ENCODE measurements around the gene BTBD18.

The BTBD18 gene

DNA sequence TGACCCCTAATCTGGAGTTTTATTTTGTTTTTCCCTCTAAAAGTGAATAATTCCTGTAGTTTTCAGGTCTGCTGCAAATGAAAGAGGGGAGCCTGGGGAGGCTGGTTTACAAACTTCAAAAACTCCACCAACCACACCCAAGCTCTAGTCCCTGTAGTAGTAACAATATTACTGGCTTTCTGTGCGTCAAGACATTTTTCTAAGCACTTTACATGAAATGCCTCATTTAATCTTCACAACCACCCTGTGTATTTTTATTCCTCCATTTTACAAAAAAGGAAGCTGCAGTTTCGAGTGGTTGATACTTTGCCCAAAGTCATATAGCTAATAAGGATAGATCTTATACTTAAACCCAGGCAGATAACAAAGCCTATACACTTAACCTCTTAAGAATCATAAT lies 33.5 kb upstream of the BTBD18 start:
- Mint-ChIP-seq H3K27ac (no peak overlapping the region), H3K36me3 (ENCODE audit: low read depth) (no peaks in the 10 kb centered on the region), H3K9me3 (no peaks in the 10 kb centered on the region), H3K27me3 (ENCODE audit: low read depth) (no peaks in the 10 kb centered on the region), H3K4me1 (ENCODE audit: low read depth) (peaks cover 15% of the 10 kb centered on the region), H3K4me3 (no peak overlapping the region)
- DNase-seq (ENCODE audit: low spot score) = no peak

- H3K27ac Mint-ChIP-seq = no peak overlapping the region
- H3K27me3 Mint-ChIP-seq (ENCODE audit: low read depth) = peaks cover 2% of the 10 kb centered on the region
- peaks cover 15% of the 10 kb centered on the region for H3K4me1 Mint-ChIP-seq (ENCODE audit: low read depth)
- no peaks in the 10 kb centered on the region for H3K9me3 Mint-ChIP-seq
- no peak for DNase-seq (ENCODE audit: low spot score)
- no peak overlapping the region for H3K4me3 Mint-ChIP-seq
- no peaks in the 10 kb centered on the region for H3K36me3 Mint-ChIP-seq (ENCODE audit: low read depth)
Observed at GRCh38 chr11:57781529-57781943, 29.9 kb upstream of the BTBD18 start.

DNA sequence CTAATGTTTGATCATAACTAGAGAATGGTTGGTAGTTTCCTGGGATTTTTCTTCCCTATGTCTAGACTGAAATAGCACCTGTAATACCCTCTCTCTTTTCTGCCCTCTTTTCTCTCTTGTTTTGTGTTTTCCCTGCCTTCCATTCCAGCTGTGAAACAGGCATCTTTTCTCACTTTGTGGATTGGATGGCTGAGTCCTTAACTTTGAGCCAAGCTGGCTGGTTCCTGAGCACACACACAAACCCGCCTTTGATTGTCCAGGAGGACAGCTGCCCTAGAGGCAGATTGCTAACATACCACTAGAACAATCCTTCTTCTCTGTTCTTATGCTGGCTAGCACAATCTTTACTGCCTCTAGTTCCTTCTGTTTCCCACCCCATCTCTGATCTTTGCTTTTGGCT lies 27.7 kb upstream of the BTBD18 start:
- no peaks in the 10 kb centered on the region for H3K9me3 Mint-ChIP-seq
- H3K27ac Mint-ChIP-seq = no peak overlapping the region
- no peak for DNase-seq (ENCODE audit: low spot score)
- peaks cover 2% of the 10 kb centered on the region for H3K27me3 Mint-ChIP-seq (ENCODE audit: low read depth)
- H3K4me3 Mint-ChIP-seq = no peak overlapping the region
- no peaks in the 10 kb centered on the region for H3K36me3 Mint-ChIP-seq (ENCODE audit: low read depth)
- H3K4me1 Mint-ChIP-seq (ENCODE audit: low read depth) = peaks cover 21% of the 10 kb centered on the region

- DNase-seq (ENCODE audit: low spot score) = no peak
- H3K27ac Mint-ChIP-seq = no peak overlapping the region
- H3K4me1 Mint-ChIP-seq (ENCODE audit: low read depth) = peaks cover 23% of the 10 kb centered on the region
- H3K9me3 Mint-ChIP-seq = no peaks in the 10 kb centered on the region
- H3K36me3 Mint-ChIP-seq (ENCODE audit: low read depth) = no peaks in the 10 kb centered on the region
- H3K4me3 Mint-ChIP-seq = no peak overlapping the region
- H3K27me3 Mint-ChIP-seq (ENCODE audit: low read depth) = peaks cover 2% of the 10 kb centered on the region
Observed at GRCh38 chr11:57778318-57779037, 26.9 kb upstream of the BTBD18 start.

GRCh38 chr11:57777969-57778317 lies 26.3 kb upstream of the BTBD18 start:
- H3K36me3 Mint-ChIP-seq (ENCODE audit: low read depth) = no peaks in the 10 kb centered on the region
- peaks cover 23% of the 10 kb centered on the region for H3K4me1 Mint-ChIP-seq (ENCODE audit: low read depth)
- H3K27me3 Mint-ChIP-seq (ENCODE audit: low read depth) = peaks cover 2% of the 10 kb centered on the region
- H3K4me3 Mint-ChIP-seq = no peak overlapping the region
- no peak for DNase-seq (ENCODE audit: low spot score)
- H3K27ac Mint-ChIP-seq = no peak overlapping the region
- H3K9me3 Mint-ChIP-seq = no peaks in the 10 kb centered on the region

- H3K27ac Mint-ChIP-seq = no peak overlapping the region
- DNase-seq (ENCODE audit: low spot score) = no peak
- no peak overlapping the region for H3K4me3 Mint-ChIP-seq
- peaks cover 2% of the 10 kb centered on the region for H3K27me3 Mint-ChIP-seq (ENCODE audit: low read depth)
- H3K36me3 Mint-ChIP-seq (ENCODE audit: low read depth) = no peaks in the 10 kb centered on the region
- H3K4me1 Mint-ChIP-seq (ENCODE audit: low read depth) = peaks cover 25% of the 10 kb centered on the region
- no peaks in the 10 kb centered on the region for H3K9me3 Mint-ChIP-seq
Observed at GRCh38 chr11:57776577-57777210, 25.1 kb upstream of the BTBD18 start.

GRCh38 chr11:57776031-57776521 lies 24.5 kb upstream of the BTBD18 start:
- no peak overlapping the region for H3K4me3 Mint-ChIP-seq
- no peak for DNase-seq (ENCODE audit: low spot score)
- peaks cover 2% of the 10 kb centered on the region for H3K27me3 Mint-ChIP-seq (ENCODE audit: low read depth)
- H3K4me1 Mint-ChIP-seq (ENCODE audit: low read depth) = peaks cover 19% of the 10 kb centered on the region
- no peak overlapping the region for H3K27ac Mint-ChIP-seq
- no peaks in the 10 kb centered on the region for H3K9me3 Mint-ChIP-seq
- no peaks in the 10 kb centered on the region for H3K36me3 Mint-ChIP-seq (ENCODE audit: low read depth)

DNA sequence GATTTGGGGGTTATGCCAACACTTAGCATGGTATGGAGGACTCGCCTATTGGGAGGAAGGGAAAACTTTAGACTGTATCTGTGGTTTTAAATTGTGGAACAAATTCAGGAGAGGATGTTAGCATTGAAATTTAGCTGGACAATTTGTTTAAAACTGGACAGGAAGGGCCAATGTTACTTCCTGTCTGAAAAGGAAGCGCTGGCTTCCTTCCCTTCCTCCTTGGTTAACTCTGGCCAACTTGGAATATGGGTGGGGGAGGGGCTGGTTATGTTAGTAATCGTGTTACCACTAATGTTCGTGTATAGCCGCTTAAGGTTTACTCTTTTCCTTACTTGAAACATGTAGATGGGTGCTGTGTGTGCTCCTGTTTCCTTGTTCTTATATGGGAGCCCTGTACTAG lies 23.9 kb upstream of the BTBD18 start:
- Mint-ChIP-seq H3K27ac (no peak overlapping the region), H3K4me1 (ENCODE audit: low read depth) (peaks cover 19% of the 10 kb centered on the region), H3K4me3 (no peak overlapping the region), H3K27me3 (ENCODE audit: low read depth) (peaks cover 2% of the 10 kb centered on the region), H3K36me3 (ENCODE audit: low read depth) (no peaks in the 10 kb centered on the region), H3K9me3 (no peaks in the 10 kb centered on the region)
- no peak for DNase-seq (ENCODE audit: low spot score)

GRCh38 chr11:57773026-57773598 lies 21.5 kb upstream of the BTBD18 start:
- Mint-ChIP-seq H3K9me3 (no peaks in the 10 kb centered on the region), H3K4me1 (ENCODE audit: low read depth) (peaks cover 13% of the 10 kb centered on the region), H3K4me3 (no peak overlapping the region), H3K27me3 (ENCODE audit: low read depth) (no peaks in the 10 kb centered on the region), H3K36me3 (ENCODE audit: low read depth) (no peaks in the 10 kb centered on the region), H3K27ac (no peak overlapping the region)
- DNase-seq (ENCODE audit: low spot score) = no peak

DNA sequence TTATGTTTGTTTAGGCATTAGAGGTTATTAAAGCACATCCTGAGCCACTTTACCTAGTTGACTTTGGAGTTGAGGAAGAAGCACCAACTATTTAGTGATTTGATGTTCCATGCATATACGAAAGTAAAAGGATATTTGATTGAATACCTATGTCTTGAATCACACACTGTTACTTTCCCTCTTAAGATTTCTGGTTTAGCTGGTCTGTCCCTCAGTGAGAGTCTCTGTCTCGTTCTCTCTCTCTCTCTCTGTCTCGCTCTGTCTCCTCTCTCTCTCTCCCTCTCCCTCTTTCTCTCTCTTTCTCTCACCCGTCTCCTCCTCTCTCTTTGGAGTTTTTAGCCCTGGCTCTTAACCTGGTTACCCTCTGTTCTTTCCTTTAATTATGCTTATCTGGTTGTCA lies 20.9 kb upstream of the BTBD18 start:
- H3K4me1 Mint-ChIP-seq (ENCODE audit: low read depth) = peaks cover 13% of the 10 kb centered on the region
- no peak overlapping the region for H3K4me3 Mint-ChIP-seq
- no peaks in the 10 kb centered on the region for H3K27me3 Mint-ChIP-seq (ENCODE audit: low read depth)
- no peak for DNase-seq (ENCODE audit: low spot score)
- no peaks in the 10 kb centered on the region for H3K36me3 Mint-ChIP-seq (ENCODE audit: low read depth)
- H3K9me3 Mint-ChIP-seq = no peaks in the 10 kb centered on the region
- H3K27ac Mint-ChIP-seq = no peak overlapping the region

DNA sequence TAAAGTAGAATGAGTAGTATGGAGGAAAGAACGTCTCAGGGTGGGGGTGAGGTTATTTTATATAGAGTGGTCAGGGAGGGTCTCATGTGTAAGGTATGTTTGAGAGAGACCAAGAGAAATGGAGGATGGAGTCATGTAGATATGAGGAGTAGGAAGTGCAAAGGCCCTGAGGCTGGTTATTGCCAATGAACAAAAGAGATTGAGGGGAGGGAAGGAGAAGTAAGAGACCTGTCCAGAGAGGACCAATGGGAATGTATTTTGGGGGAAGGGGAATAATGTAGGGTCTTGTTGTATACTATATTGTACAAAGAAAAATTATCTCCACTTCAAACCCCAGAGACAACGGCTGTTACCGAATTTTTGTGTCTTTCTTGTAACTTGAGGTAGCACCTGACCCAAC lies 19.7 kb upstream of the BTBD18 start:
- no peaks in the 10 kb centered on the region for H3K9me3 Mint-ChIP-seq
- no peaks in the 10 kb centered on the region for H3K27me3 Mint-ChIP-seq (ENCODE audit: low read depth)
- H3K4me1 Mint-ChIP-seq (ENCODE audit: low read depth) = peaks cover 13% of the 10 kb centered on the region
- no peak overlapping the region for H3K27ac Mint-ChIP-seq
- no peaks in the 10 kb centered on the region for H3K36me3 Mint-ChIP-seq (ENCODE audit: low read depth)
- no peak for DNase-seq (ENCODE audit: low spot score)
- no peak overlapping the region for H3K4me3 Mint-ChIP-seq

DNA sequence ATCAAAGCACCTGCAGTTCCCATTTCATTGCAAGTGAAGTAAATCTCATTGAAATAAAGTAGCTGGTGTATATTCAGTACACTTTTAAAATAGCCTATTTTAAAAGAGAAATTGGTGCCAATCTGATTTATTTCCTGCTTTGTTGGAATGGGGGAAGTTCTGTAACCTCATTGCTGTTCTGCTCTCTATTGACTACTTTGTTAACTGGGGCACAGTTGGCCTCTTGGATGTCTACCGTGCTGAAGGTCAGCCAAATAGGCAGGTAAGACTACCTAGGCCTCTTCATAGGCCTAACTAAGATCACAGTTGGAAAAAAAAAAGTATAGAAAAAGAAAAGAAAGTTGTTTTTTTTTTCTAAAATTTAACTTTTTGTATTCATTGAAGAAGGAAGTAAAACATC lies 19.2 kb upstream of the BTBD18 start:
- H3K36me3 Mint-ChIP-seq (ENCODE audit: low read depth) = no peaks in the 10 kb centered on the region
- H3K27ac Mint-ChIP-seq = no peak overlapping the region
- peaks cover 12% of the 10 kb centered on the region for H3K4me1 Mint-ChIP-seq (ENCODE audit: low read depth)
- no peak overlapping the region for H3K4me3 Mint-ChIP-seq
- H3K9me3 Mint-ChIP-seq = no peaks in the 10 kb centered on the region
- H3K27me3 Mint-ChIP-seq (ENCODE audit: low read depth) = no peaks in the 10 kb centered on the region
- no peak for DNase-seq (ENCODE audit: low spot score)

- H3K27me3 Mint-ChIP-seq (ENCODE audit: low read depth) = no peaks in the 10 kb centered on the region
- no peak overlapping the region for H3K27ac Mint-ChIP-seq
- DNase-seq (ENCODE audit: low spot score) = no peak
- H3K4me1 Mint-ChIP-seq (ENCODE audit: low read depth) = peaks cover 8% of the 10 kb centered on the region
- H3K36me3 Mint-ChIP-seq (ENCODE audit: low read depth) = peaks cover 1% of the 10 kb centered on the region
- no peak overlapping the region for H3K4me3 Mint-ChIP-seq
- no peaks in the 10 kb centered on the region for H3K9me3 Mint-ChIP-seq
Observed at GRCh38 chr11:57764972-57765371, 13.4 kb upstream of the BTBD18 start.

DNA sequence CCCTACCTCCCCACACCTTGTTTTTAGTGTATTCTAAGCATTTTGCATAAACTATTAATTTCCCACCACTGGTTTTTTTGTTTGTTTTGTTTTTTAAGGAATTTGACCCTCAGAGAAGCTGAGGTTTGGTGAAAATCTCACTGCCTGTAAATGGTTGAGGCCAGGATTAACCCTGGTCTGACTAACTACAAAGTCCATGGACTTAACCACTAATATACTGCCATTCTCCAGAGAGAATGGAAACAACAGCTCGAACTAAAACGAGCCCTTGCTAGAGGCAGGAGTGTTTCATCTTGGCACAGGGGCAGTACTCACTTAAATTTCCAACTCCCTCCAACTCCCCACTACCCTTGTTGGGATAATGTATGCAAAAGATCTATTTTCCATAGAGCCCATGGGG lies 12.9 kb upstream of the BTBD18 start:
- Mint-ChIP-seq H3K27ac (no peak overlapping the region), H3K4me1 (ENCODE audit: low read depth) (peaks cover 8% of the 10 kb centered on the region), H3K27me3 (ENCODE audit: low read depth) (no peaks in the 10 kb centered on the region), H3K4me3 (no peak overlapping the region), H3K9me3 (no peaks in the 10 kb centered on the region), H3K36me3 (ENCODE audit: low read depth) (peaks cover 1% of the 10 kb centered on the region)
- DNase-seq (ENCODE audit: low spot score) = no peak

Data from T-helper 2 cell treated with Interferon-gamma antibody and Interleukin-4, amounts not matched to agents 5 μg/mL and 100 μg/mL, for 36 hours (primary cell).